H1 (cell line): ENCODE results near the gene C16orf95. TPM values are rescaled to one million over a fixed set of nuclear protein-coding genes. Genes with fewer than 3 reads are reported as not detected.

Experiments used
- ATF3 ChIP-seq: IDR thresholded peaks from 2 replicates; pipeline ENCODE4 v1.6.1; 2011; ENCODE audit warnings: low read depth, mild to moderate bottlenecking, low read length; ENCODE audit not compliant: insufficient read depth
- CHD7 ChIP-seq: fragments of 300-600 bp; sonication (generic); IDR thresholded peaks from 2 replicates; pipeline ENCODE4 v1.7.1; 2012; ENCODE audit warnings: low read length, moderate library complexity, mild to moderate bottlenecking, inconsistent platforms; ENCODE audit not compliant: insufficient replicate concordance
- E2F6 ChIP-seq: IDR thresholded peaks from 2 replicates; pipeline ENCODE4 v1.6.1; 2012; ENCODE audit warnings: inconsistent platforms
- HDAC2 ChIP-seq, 2 experiments: fragments of 300-600 bp in 1 of 2; sonication (generic) in 1 of 2; IDR thresholded peaks; 2 replicates each; pipeline ENCODE4 v1.6.1; 2011 to 2012; ENCODE audit warnings: low read depth in 2 of 2, low read length in 2 of 2, mild to moderate bottlenecking in 2 of 2, moderate library complexity in 2 of 2, borderline replicate concordance in 1 of 2, inconsistent platforms in 1 of 2
- POLR2AphosphoS5 ChIP-seq: IDR thresholded peaks from 2 replicates; pipeline ENCODE4 v1.6.1; 2011; ENCODE audit warnings: low read depth, low read length
- YY1 ChIP-seq: IDR thresholded peaks from 2 replicates; pipeline ENCODE4 v1.6.1; 2011; ENCODE audit warnings: low read depth, mild to moderate bottlenecking, low read length
- polyA plus RNA-seq, 7 experiments: library from polyadenylated mRNA; depleted of rRNA in 3 of 7; stranded (reverse) in 5 of 7; unstranded in 2 of 7; fragments of >200 nt in 5 of 7; fragments of 200-250 nt in 2 of 7; gene quantifications; 1 replicate in 5 of 7; 2 replicates in 1 of 7; 4 replicates in 1 of 7; pipeline versions ENCODE4 v1.2.1 to v1.2.3, GENCODE V29; 2011 to 2013; ENCODE audit warnings: missing spikeins in 2 of 7, mixed read lengths in 2 of 7
- total RNA-seq: library from RNA; stranded (reverse); fragmentation: NEBNext Ultra II Directional; extraction: Animal tissue kit (Norgen Biotek cat#: 25700); gene quantifications from 2 replicates; pipeline ENCODE4 v1.2.1, GENCODE V29; 2021
- TF ChIP-seq, protein P1 (sequence below), 3 experiments: IDR thresholded peaks; 1 replicate in 2 of 3; 2 replicates in 1 of 3; pipeline versions ENCODE4 v1.5.1 to v1.6.1; 2011; ENCODE audit warnings: low read length in 3 of 3, mild to moderate bottlenecking in 3 of 3, inconsistent platforms in 2 of 3, low read depth in 1 of 3, moderate library complexity in 1 of 3; ENCODE audit not compliant: insufficient read depth in 1 of 3; ENCODE audit errors: control extremely low read depth in 1 of 3

The C16orf95 gene
- total and polyA plus RNA-seq, 2 of the 8 experiments (the other 6 are each of a cell fraction or from before 2014, with no cell fraction given) = 5.0 to 5.4 TPM

DNA sequence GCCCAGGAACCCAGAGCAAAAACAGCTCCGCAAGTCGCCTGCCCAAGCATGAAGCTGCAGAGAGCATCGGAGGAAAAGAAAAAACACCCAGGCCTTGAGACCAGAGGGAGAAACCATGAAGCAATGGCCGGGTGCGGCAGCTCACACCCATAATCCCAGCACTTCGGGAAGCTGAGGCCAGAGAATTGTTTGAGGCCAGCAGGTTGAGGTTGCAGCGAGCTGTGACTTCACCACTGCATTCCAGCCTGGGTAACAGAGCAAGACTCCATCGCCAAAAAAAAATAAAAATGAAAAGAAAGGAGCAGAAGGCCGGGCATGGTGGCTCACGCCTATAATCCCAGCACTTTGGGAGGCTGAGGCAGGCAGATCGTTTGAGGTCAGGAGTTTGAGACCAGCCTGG is 40.3 kb downstream of the C16orf95 start (continued):
- no peak for TF ChIP-seq CHD7
- TF ChIP-seq ATF3 = no peak
- no peak for TF ChIP-seq HDAC2 (IDR thresholded peaks at IDR 0.05; ENCODE audit: borderline replicate concordance in 1 of 2, low read depth in 2 of 2, low read length in 2 of 2)
- TF ChIP-seq E2F6 = no peak
- TF ChIP-seq POLR2AphosphoS5 = no peak
- TF ChIP-seq, protein P1, sequence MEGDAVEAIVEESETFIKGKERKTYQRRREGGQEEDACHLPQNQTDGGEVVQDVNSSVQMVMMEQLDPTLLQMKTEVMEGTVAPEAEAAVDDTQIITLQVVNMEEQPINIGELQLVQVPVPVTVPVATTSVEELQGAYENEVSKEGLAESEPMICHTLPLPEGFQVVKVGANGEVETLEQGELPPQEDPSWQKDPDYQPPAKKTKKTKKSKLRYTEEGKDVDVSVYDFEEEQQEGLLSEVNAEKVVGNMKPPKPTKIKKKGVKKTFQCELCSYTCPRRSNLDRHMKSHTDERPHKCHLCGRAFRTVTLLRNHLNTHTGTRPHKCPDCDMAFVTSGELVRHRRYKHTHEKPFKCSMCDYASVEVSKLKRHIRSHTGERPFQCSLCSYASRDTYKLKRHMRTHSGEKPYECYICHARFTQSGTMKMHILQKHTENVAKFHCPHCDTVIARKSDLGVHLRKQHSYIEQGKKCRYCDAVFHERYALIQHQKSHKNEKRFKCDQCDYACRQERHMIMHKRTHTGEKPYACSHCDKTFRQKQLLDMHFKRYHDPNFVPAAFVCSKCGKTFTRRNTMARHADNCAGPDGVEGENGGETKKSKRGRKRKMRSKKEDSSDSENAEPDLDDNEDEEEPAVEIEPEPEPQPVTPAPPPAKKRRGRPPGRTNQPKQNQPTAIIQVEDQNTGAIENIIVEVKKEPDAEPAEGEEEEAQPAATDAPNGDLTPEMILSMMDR (IDR thresholded peaks at IDR 0.05; ENCODE audit: control extremely low read depth in 1 of 3, insufficient read depth in 1 of 3, low read depth in 1 of 3, low read length in 3 of 3) = no peak
- TF ChIP-seq YY1 = no peak
